ENCODE measurements around the gene TEX264. TPM values are rescaled to one million over a fixed set of nuclear protein-coding genes. Genes with fewer than 3 reads are reported as not detected.
A peak's percentile ranks its signal among the peaks of the same experiment; 100 is the strongest.

The TEX264 gene
- total RNA-seq, 2 experiments from 2014 or later = 49.3 to 49.8 TPM

DNA sequence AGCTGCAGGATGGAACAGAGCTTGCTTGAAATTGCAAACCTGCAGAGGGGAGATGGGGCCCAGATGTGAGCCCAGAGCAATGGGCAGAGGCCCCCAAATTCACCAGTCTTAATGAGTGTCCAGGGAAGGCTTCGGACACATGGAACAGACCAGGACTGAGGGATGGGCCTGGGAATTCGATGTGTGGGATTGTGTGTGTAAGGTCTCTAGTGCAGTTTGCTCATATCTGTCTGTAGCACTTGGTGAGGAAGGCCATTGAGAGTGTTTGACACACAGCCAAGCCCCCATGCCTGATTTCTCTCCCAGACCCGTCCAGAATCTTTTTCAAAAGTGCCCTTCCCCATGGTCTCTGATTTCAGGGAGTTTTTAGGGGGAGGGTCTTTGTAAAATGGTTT, 17.2 kb downstream of the TEX264 start:
- DNase-seq (no peak), ATAC-seq (ENCODE audit: low read depth) (no peak)
- Mint-ChIP-seq H3K4me3 (no peak overlapping the region), H3K27ac (no peak overlapping the region), H3K27me3 (no peaks in the 10 kb centered on the region), H3K4me1 (peaks cover 44% of the 10 kb centered on the region), H3K9me3 (no peaks in the 10 kb centered on the region), H3K36me3 (peaks cover 33% of the 10 kb centered on the region)
- POLR2A ChIA-PET = no interaction called here

GRCh38 chr3:51691021-51691420, 20.0 kb downstream of the TEX264 start:
- Mint-ChIP-seq H3K36me3 (peaks cover 25% of the 10 kb centered on the region), H3K27ac (no peak overlapping the region), H3K27me3 (no peaks in the 10 kb centered on the region), H3K4me1 (peaks cover 29% of the 10 kb centered on the region), H3K4me3 (no peak overlapping the region), H3K9me3 (no peaks in the 10 kb centered on the region)
- ATAC-seq (ENCODE audit: low read depth) = no peak
- no peak for DNase-seq
- POLR2A ChIA-PET = no interaction called here

GRCh38 chr3:51691949-51692348, 20.9 kb downstream of the TEX264 start:
- no peaks in the 10 kb centered on the region for H3K27me3 Mint-ChIP-seq
- peaks cover 18% of the 10 kb centered on the region for H3K36me3 Mint-ChIP-seq

GRCh38 chr3:51692980-51693395, 21.9 kb downstream of the TEX264 start:
- ATAC-seq (ENCODE audit: low read depth) (no peak), DNase-seq (no peak)
- no peaks in the 10 kb centered on the region for H3K27me3 Mint-ChIP-seq
- no peak overlapping the region for H3K27ac Mint-ChIP-seq
- no peak overlapping the region for H3K4me3 Mint-ChIP-seq
- no peaks in the 10 kb centered on the region for H3K9me3 Mint-ChIP-seq
- H3K36me3 Mint-ChIP-seq = peaks cover 14% of the 10 kb centered on the region
- H3K4me1 Mint-ChIP-seq = peaks cover 14% of the 10 kb centered on the region
- POLR2A ChIA-PET = interaction anchor here (1.2 to 1.5 kb wide), 2 partner anchors 21 to 193 kb away, joined by 3 to 4 read pairs; partner anchors contain the start of gene DCAF1

More at GRCh38 chr3:51691949-51692348, 20.9 kb downstream of the TEX264 start:
- POLR2A ChIA-PET = interaction anchor here (1.5 kb wide), 1 partner anchor 20 kb away, joined by 4 read pairs; no protein-coding TSS in a partner anchor
- H3K27ac Mint-ChIP-seq = no peak overlapping the region
- DNase-seq (no peak), ATAC-seq (ENCODE audit: low read depth) (no peak)
- no peak overlapping the region for H3K4me3 Mint-ChIP-seq
- no peaks in the 10 kb centered on the region for H3K9me3 Mint-ChIP-seq
- H3K4me1 Mint-ChIP-seq = peaks cover 21% of the 10 kb centered on the region

- DNase-seq = no peak
- Mint-ChIP-seq H3K36me3 (peaks cover 12% of the 10 kb centered on the region), H3K27me3 (no peaks in the 10 kb centered on the region), H3K4me1 (peaks cover 6% of the 10 kb centered on the region), H3K9me3 (no peaks in the 10 kb centered on the region), H3K27ac (no peak overlapping the region), H3K4me3 (no peak overlapping the region)
- POLR2A ChIA-PET = no interaction called here
- ATAC-seq (ENCODE audit: low read depth) = no peak
These were observed 25.9 kb downstream of the TEX264 start for GRCh38 chr3:51696954-51697353.

GRCh38 chr3:51698209-51698608, 27.2 kb downstream of the TEX264 start:
- H3K4me1 Mint-ChIP-seq = peaks cover 6% of the 10 kb centered on the region
- peak overlapping the region; percentile 47 for H3K27ac Mint-ChIP-seq
- H3K36me3 Mint-ChIP-seq = peaks cover 12% of the 10 kb centered on the region
- ATAC-seq (ENCODE audit: low read depth) (no peak), DNase-seq (no peak)
- no peaks in the 10 kb centered on the region for H3K27me3 Mint-ChIP-seq
- POLR2A ChIA-PET = no interaction called here
- no peaks in the 10 kb centered on the region for H3K9me3 Mint-ChIP-seq
- H3K4me3 Mint-ChIP-seq = no peak overlapping the region

GRCh38 chr3:51700403-51700802, 29.4 kb downstream of the TEX264 start:
- Mint-ChIP-seq H3K4me3 (no peak overlapping the region), H3K27me3 (no peaks in the 10 kb centered on the region), H3K36me3 (peaks cover 7% of the 10 kb centered on the region), H3K4me1 (peaks cover 2% of the 10 kb centered on the region), H3K27ac (no peak overlapping the region), H3K9me3 (no peaks in the 10 kb centered on the region)
- POLR2A ChIA-PET = no interaction called here
- ATAC-seq (ENCODE audit: low read depth) (no peak), DNase-seq (no peak)

GRCh38 chr3:51702156-51702555, 31.1 kb downstream of the TEX264 start:
- ATAC-seq (ENCODE audit: low read depth) = no peak
- Mint-ChIP-seq H3K27me3 (peaks cover 1% of the 10 kb centered on the region), H3K9me3 (no peaks in the 10 kb centered on the region), H3K27ac (no peak overlapping the region), H3K4me1 (peaks cover 7% of the 10 kb centered on the region), H3K36me3 (peaks cover 9% of the 10 kb centered on the region), H3K4me3 (no peak overlapping the region)
- no peak for DNase-seq
- POLR2A ChIA-PET = no interaction called here

DNA sequence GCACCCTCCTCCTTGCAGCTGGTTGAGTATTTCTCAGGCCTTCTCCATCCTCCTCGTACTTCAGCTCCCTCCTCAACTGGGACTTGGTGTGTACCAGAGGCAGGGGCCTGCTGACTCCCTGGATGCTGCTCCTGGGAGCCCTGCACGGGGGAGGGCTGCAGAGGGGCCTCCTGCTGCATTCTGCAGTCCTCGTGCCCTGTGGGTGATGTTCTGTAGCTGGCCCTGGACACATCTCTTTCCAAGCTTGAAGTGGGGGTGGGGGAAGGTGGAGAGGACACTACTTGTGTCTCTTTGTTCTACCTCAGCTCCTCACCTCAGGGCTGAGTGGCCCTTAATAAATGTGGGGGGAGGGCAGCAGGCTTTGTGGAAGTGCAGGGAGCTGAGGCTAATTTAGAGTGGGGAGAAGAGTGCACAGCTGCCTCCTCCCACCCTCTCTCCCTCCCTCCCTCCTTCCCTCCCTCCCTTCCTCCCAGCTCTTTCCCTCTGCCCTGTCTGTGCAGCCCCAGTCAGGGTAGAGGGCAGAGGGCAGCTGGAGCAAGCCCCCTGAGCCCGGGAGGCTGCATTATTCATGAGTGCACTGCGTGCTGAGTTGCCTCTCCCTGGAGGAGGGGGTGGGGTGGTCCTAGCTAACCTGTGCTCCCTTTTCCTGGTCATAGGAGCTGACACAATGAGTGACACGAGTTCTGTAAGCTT, 32.2 kb downstream of the TEX264 start:
- no peak for DNase-seq
- POLR2A ChIA-PET = no interaction called here
- H3K4me1 Mint-ChIP-seq = peaks cover 5% of the 10 kb centered on the region

DNA sequence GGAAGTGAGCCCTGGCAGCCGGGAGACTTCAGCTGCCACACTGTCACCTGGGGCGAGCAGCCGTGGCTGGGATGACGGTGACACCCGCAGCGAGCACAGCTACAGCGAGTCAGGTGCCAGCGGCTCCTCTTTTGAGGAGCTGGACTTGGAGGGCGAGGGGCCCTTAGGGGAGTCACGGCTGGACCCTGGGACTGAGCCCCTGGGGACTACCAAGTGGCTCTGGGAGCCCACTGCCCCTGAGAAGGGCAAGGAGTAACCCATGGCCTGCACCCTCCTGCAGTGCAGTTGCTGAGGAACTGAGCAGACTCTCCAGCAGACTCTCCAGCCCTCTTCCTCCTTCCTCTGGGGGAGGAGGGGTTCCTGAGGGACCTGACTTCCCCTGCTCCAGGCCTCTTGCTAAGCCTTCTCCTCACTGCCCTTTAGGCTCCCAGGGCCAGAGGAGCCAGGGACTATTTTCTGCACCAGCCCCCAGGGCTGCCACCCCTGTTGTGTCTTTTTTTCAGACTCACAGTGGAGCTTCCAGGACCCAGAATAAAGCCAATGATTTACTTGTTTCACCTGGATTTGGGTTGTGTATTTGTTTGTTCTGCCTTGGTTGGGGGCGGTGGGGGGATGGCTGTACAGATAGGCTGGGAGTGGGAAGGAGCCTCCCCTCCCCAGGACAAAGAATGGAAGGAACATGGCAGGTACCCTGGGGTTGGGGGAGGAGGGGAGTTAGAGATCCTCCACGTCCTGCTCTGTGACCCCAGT, 32.9 kb downstream of the TEX264 start:
- Mint-ChIP-seq H3K27ac (no peak overlapping the region), H3K4me3 (no peak overlapping the region), H3K4me1 (peaks cover 5% of the 10 kb centered on the region), H3K27me3 (peaks cover 11% of the 10 kb centered on the region), H3K9me3 (no peaks in the 10 kb centered on the region), H3K36me3 (peaks cover 9% of the 10 kb centered on the region)
- POLR2A ChIA-PET = no interaction called here
- no peak for DNase-seq
- ATAC-seq (ENCODE audit: low read depth) = no peak

More for the DNA sequence above, 32.2 kb downstream of the TEX264 start:
- ATAC-seq (ENCODE audit: low read depth) = no peak
- Mint-ChIP-seq H3K9me3 (no peaks in the 10 kb centered on the region), H3K4me3 (no peak overlapping the region), H3K27me3 (peaks cover 11% of the 10 kb centered on the region), H3K36me3 (peaks cover 9% of the 10 kb centered on the region), H3K27ac (no peak overlapping the region)

GRCh38 chr3:51704511-51704950, 33.5 kb downstream of the TEX264 start:
- POLR2A ChIA-PET = no interaction called here
- ATAC-seq (ENCODE audit: low read depth) = no peak

GRCh38 chr3:51705276-51706020, 34.4 kb downstream of the TEX264 start:
- H3K9me3 Mint-ChIP-seq = no peaks in the 10 kb centered on the region
- peaks cover 11% of the 10 kb centered on the region for H3K27me3 Mint-ChIP-seq
- POLR2A ChIA-PET = no interaction called here
- peaks cover 6% of the 10 kb centered on the region for H3K36me3 Mint-ChIP-seq
- H3K27ac Mint-ChIP-seq = no peak overlapping the region
- peak; percentile 26 for DNase-seq
- no peak overlapping the region for H3K4me3 Mint-ChIP-seq
- H3K4me1 Mint-ChIP-seq = peaks cover 7% of the 10 kb centered on the region
- no peak for ATAC-seq (ENCODE audit: low read depth)

More at GRCh38 chr3:51704511-51704950, 33.5 kb downstream of the TEX264 start:
- H3K27me3 Mint-ChIP-seq = peaks cover 11% of the 10 kb centered on the region
- H3K36me3 Mint-ChIP-seq = peaks cover 6% of the 10 kb centered on the region
- DNase-seq = peak; percentile 11
- no peak overlapping the region for H3K4me3 Mint-ChIP-seq
- H3K27ac Mint-ChIP-seq = peak overlapping the region; percentile 17
- peaks cover 5% of the 10 kb centered on the region for H3K4me1 Mint-ChIP-seq
- H3K9me3 Mint-ChIP-seq = no peaks in the 10 kb centered on the region

GRCh38 chr3:51706021-51706485, 35.0 kb downstream of the TEX264 start:
- Mint-ChIP-seq H3K27ac (no peak overlapping the region), H3K4me3 (no peak overlapping the region), H3K4me1 (peaks cover 8% of the 10 kb centered on the region), H3K27me3 (peaks cover 11% of the 10 kb centered on the region), H3K36me3 (peaks cover 6% of the 10 kb centered on the region), H3K9me3 (no peaks in the 10 kb centered on the region)
- POLR2A ChIA-PET = no interaction called here
- ATAC-seq (ENCODE audit: low read depth) (no peak), DNase-seq (peak; percentile 24)

Measured in activated naive CD8-positive, alpha-beta T cell treated with anti-CD3 and anti-CD28 coated beads, Interleukin-2, amount 10 ng/mL, durations not matched to agents 7 days and 5 days (primary cell).